ENCODE results near the gene TLCD1.
"Not testable (repeated sequence)": the region's sequence is repeated elsewhere in the genome, so short reads cannot be mapped to it uniquely, and the experiment has no call there.

Gene TLCD1

DNA sequence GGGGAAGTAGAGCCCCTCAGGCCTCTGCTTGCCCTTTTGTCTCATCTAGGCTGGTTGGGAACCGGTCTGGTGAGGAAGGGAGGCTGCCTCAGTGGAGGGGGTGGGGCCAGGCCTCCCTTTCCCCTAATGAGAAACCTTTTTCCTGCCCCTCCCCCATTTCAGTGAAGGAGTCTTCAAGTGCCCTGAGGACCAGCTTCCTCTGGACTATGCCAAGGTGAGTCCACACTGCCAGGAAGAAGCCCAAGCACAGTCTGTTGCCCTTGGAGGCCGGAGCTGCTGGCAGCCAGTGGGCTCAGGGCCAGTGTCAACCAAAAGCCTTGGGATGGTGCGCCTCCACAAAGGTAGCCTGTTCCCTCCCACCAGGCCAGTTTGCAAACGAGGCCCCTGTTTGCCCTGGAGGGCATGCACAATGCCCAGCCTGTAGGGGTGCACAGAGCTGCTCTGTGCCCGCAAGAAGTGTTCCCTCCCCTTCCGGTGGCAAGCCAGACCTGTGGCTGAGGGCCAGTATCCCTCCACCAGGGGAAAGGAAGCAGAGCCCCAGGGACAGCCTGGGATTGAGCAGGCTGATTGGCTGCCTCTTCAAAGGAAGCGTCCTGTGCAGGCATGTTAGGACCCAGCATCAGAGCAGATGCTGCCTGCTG, 21.1 kb upstream of the TLCD1 start:
- DNase-seq (ENCODE audit: low spot score): peak; percentile 71

DNA sequence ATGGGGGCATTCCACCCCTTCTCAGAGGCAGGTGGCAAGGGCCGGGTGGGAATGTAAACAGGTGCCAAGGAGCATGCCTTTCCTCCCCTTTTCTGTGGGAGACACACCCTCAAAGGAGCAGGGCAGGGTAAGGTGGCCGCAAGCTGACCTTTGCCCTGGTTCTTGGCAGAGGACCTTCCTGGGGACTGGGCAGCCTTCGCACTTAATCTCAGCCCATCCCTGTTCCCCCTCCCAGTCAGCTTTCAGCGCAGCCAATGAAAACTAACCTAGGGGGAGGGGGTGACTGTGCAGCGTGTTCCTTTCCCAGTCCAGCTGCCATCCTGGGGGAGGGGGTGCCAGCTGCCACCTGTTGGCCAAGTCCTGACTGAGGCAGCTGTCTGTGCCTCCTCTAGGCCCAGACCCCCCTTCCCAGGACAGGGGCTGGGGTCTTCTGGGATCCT, 20.6 kb upstream of the TLCD1 start:
- DNase-seq (ENCODE audit: low spot score): peak; percentile 34

DNA sequence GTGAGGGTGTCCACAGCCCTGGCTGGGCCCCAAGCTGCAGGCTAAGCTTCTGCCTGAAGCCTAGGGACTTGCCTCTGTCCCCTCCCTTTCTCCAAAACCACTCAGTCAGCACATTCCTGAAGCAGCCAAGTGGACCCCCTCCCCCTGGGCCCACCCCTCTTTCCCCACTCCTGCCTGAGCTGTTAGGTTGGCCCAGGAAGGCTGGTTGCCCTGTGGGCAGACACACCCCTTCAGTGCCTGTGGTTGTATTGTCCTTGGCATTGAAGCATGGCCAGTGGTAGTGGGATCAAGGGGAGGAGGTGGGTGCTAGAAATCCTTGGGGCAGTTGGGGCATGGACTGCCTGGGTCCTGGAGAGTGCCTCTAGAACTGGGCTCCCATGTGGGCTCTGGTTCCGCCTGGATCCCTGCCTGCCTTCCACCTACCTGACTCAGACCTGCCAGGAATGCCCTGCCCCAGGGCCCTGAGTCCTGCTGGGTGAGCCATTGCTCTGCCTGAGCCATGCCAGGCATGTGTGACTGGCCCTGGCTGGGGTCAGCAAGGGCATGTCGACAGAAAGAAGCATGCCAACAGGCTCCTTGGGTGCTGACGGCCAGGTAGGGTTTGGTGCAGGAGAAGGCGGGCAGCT, 19.9 kb upstream of the TLCD1 start:
- no peak for DNase-seq (ENCODE audit: low spot score)

DNA sequence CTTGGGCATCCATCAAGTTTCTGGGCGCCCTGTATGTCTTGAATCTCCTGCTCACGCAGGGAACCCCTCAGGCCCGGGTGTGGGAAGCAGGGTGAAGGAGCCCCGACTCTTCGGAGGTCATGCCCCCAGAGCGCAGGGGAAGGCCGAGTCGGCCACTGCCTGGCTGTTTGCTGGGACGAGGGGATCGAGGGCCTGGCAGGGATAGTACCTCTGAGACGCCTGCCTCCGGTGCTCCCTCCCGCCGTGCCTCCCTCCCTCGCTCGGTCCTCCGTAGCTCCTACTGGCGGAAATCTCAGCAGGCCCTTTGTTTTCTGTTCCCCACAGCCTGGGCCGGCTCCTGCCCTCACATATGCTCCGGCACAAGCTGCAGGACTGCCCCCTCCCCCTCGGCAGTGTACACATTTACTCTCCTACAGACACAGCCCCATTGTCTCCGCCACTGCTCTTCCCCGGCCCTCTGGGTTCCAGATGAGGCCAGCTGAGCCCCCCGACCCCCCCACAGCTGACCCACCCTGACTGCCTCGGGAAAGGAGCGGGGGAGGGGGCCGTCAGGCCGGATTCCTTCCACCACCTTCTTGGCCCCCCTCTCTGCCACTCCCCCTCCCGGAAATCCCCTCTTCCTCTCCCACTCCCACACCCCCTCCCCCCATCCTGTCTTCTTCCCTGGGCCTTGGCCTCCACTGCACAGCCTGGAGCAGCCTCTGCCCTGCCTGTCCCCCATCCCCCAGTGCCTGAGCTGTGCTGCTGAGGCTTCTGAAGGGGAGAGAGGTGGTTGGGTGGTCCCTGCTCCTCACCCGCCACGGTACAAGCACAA, 19.1 kb upstream of the TLCD1 start:
- peak; percentile 62 for DNase-seq (ENCODE audit: low spot score)

DNA sequence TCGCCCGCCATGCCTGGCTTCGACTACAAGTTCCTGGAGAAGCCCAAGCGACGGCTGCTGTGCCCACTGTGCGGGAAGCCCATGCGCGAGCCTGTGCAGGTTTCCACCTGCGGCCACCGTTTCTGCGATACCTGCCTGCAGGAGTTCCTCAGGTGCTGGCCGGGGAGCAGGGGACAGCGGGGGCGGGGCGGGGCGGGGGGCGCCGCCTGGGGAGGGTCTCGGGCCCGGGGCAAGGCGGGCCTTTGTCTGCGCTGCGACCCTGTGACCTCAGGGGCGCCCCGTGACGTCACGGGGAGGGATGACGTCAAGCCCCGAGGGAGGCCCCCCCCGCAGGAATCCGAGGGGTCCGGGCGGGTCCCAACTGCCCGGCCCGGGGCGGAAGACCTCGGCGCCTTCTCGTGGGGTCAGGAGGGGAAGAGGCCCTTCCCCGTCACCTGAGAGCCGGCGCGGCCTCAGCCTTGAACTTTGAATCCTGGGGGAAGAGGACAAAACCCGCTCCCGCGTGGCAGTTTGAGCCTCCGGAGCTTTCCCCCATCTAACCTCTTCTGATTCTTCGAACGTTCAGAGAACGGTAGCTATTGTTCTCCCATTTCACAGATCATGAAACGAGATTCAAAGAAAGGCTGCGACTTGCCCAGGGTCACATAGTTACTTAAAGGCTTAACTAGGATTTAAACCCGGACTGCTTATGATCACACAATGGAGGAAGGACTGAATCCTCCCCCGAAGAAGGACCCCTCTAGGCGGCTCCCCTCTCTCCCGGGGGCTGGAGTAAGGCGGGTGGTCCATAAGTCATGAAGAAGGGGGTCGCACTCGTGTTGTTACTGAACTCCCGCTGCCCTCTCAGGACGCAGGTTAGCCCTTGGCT, 18.3 kb upstream of the TLCD1 start:
- peak; percentile 24 for DNase-seq (ENCODE audit: low spot score)

DNA sequence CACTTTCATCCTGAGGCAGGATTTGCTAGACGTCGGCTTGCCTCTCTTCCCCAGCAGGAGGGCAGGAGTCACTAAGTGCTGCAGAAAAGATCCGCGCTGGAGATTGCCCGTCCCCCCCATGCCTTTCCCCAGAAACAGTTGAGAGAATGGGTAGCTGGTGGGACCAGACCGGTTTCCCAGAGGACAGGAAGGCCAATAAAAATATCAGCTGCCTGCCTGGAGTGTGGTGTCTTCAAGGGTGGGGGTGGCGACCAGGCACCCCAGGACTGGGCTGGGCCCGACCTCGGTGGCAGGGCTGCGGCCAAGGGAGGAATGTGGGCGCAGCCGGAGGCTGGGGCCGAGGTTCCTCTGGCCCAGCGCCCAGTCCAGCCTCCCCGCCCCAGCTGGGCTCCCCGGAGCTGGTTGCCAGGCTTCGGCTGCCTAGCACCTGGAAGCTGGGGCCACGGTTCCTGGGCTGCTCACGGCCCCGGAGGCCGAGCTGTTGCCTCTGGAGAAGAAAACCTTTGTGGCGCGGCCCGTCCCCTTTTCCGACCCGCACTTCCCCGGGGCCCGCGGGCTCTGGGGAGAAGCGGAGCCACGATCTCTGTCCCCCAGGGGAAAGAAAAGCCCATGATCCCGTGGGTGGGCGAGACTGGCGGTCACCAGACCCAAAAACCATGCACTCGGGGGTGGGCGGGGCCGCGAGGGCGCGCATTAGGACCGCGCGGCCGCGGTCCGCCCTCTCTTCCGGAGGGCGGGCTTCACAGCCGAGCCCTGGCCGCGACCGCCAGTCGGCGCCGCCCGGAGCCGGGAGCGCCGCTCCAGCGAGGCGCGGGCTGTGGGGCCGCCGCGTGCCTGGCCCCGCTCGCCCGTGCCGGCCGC, 17.4 kb upstream of the TLCD1 start, which contains the start of gene TRAF4:
Gene TRAF4 (plus strand): TSS at position 769 of the 861 bp plus-strand sequence. CDS start 102 bp downstream, outside the sequence.
- DNase-seq (ENCODE audit: low spot score): peak; percentile 72

DNA sequence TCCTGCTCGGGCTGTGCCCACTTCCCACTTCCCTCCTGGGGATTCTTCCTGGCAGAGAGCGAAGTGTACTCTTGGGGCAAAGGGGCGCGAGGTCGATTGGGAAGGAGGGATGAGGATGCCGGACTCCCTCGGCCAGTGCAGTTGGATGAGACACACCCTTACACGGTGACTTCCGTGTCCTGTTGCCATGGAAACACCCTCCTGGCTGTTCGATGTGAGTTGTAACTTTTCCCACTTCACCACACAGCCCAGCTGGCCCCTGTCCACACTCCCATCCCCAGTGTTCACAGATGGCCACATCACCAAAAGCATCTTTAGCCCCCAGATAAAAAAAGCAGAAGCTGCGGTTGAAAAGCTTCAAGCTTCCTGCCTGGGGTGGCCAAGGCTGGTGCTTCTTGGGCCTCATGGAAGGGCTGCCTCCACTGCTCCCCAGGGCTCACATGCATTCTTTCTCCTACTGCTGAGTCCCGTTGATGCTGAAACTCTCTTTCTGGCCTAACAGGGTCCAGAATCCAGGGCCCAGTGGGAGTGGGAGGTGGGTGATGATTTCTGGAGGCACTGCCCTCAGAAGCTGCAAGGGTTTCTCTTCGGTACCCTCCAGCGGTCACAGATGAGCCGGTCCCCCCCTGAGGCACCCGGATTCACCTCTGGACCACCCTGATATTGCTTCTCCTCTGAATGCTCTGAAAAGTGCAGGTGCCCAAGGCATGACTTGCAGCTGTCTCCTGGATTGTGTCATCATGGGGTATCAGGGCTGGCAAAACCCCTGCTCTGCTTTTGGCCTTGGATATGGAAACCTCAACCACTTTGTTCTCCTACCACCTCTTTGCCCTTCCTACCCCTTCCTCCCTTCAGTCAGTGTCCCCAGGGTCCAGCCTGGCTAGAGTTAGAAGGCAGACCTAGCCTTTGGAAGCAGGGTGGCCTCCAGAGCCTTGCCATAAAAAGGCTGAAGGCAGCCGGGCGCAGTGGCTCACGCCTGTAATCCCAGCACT, 15.6 kb upstream of the TLCD1 start:
- no peak for DNase-seq (ENCODE audit: low spot score)

DNA sequence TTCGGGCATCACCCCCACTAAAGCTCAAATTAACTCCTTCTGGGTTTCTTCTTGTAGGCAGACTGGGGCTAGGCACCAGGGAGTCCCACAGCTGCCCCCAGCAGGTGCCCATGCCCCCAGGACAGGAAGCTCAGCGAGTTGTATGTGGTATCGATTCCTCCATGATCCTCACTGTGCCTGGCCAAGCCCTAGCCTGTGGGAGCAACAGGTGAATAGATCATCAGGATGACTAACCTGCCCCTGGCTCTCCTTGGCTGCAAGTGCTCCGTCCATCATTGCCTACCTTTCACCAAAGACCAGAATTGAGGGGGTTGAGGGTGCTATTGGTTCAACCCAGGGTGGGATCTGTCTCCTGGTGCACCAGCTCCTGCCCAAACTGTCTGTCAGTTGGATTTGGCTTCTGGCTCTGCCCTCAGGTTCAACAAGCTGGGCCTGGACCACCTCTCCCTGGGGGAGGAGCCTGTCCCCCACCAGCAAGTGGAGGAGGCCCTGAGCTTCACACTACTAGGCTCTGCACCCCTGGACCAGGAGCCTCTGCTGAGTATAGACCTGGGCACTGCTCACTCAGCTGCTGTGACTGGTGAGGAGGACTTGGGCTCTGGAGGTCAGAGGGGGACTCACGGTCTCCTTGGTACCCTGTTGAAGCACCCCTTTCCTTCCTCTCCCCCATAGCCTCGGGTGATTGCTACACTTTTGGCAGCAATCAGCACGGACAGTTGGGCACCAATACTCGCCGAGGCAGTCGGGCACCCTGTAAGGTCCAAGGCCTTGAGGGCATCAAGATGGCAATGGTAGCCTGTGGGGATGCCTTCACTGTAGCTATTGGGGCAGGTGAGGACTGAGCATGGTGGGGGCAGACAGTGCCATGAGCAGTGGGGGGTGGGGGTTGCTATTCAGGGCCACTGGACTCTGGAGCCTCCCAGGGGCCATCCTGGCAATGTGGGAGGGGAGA, 14.6 kb upstream of the TLCD1 start:
- DNase-seq (ENCODE audit: low spot score): no peak

DNA sequence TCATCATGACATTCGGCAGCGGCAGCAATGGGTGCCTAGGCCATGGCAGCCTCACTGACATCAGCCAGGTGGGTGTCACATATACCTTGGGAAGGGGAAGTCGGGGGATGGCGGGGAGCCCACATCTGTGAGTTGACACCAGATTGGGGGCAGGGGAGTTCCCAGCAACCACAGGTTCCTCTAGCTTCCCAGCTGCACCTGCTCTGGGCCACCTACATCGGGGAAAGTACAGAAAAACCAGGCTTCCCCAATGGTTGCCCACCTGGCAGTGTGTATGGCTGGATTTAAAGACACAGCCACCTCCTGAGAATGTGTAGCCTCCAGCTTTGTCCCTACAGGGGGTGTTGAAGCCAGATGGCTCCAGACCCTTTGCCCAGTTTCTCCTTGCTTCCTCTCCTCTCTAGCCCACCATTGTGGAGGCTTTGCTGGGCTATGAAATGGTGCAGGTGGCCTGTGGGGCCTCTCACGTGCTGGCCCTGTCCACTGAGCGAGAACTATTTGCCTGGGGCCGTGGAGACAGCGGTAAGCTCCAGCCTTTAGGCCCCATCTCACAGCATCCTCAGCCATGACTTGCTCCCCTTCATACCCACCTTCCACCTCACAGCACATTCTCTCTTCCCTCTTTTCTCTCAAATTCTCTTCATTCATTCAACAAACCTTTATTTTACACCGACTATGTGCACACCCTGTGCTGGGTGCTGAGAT, 12.8 kb upstream of the TLCD1 start:
- no peak for DNase-seq (ENCODE audit: low spot score)

DNA sequence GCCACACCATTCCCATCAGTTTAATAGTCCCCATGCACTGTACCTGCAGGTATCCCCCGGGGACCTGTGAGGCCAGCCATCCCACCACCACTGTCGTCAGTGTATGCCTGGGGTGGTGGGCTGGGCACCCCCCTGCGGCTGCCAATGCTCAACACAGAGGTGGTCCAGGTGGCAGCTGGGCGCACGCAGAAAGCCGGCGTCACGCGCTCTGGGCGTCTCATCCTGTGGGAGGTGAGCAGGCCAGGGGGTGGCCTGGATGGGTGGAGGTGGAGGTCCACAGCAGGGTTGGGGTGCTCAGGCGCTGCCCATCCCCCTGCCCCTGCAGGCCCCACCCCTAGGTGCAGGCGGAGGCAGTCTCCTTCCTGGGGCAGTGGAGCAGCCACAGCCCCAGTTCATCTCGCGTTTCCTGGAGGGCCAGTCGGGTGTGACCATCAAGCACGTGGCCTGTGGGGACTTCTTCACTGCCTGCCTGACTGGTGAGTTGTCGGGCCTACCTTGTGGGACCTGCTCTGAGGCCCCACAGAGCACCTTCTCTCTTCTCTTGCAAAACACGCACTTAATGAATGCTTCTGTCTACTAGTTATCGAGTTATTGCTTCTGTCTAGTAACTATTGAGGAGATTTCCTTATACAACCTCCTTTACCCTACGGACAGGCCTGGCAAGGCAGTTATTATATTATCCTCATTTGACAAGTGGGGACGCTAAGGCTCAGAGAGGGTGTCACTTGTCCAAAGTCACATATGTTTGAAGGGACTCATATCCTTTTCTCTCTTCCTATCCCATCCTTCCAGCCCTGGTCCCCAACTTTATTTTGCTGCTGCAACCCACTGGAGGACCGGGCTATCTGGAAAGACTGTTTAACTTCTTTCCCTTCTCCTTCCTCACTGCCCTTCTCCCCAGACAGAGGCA, 12.0 kb upstream of the TLCD1 start:
- no peak for DNase-seq (ENCODE audit: low spot score)

DNA sequence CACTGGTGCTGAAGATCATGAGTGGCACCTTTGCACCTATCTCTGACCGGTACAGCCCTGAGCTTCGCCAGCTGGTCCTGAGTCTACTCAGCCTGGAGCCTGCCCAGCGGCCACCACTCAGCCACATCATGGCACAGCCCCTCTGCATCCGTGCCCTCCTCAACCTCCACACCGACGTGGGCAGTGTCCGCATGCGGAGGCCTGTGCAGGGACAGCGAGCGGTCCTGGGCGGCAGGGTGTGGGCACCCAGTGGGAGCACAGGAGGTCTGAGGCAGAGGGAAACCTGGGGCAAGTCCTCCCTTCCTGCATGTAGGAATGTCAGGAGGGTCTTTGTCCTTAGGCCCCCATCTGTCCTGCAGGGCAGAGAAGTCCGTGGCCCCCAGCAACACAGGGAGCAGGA, 11.3 kb upstream of the TLCD1 start:
- no peak for DNase-seq (ENCODE audit: low spot score)

DNA sequence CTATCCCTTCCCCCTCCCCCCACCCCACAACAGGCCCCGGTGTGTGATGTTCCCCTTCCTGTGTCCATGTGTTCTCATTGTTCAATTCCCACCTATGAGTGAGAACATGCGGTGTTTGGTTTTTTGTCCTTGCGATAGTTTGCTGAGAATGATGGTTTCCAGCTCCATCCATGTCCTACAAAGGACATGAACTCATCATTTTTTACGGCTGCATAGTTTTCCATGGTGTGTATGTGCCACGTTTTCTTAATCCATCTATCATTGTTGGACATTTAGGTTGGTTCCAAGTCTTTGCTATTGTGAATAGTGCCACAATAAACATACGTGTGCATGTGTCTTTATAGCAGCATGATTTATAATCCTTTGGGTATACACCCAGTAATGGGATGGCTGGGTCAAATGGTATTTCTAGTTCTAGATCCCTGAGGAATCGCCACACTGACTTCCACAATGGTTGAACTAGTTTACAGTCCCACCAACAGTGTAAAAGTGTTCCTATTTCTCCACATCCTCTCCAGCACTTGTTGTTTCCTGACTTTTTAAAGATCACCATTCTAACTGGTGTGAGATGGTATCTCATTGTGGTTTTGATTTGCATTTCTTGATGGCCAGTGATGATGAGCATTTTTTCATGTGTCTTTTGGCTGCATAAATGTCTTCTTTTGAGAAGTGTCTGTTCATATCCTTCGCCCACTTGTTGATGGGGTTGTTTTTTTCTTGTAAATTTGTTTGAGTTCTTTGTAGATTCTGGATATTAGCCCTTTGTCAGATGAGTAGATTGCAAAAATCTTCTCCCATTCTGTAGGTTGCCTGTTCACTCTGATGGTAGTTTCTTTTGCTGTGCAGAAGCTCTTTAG, 10.1 kb upstream of the TLCD1 start:
- DNase-seq (ENCODE audit: low spot score): not testable (repeated sequence)

DNA sequence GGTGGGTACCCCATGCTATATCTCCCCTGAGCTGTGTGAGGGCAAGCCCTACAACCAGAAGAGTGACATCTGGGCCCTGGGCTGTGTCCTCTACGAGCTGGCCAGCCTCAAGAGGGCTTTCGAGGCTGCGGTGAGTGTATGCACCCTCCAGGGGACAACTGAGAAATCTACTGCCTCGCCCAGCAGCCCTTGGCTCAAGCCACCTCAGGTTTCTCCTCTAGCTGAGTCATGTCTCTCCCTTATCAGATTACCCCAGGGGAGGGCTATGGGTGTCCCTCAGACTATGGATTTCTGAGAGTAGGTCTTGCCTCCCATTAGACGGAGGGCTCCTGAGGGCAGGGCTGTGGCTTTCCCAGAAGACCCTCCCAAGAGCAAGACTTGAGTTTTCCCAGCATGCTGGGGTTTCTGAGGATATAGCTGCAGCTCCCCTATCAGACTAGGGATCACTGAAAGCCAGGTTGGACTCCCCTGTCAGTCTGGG, 9.2 kb upstream of the TLCD1 start:
- no peak for DNase-seq (ENCODE audit: low spot score)

DNA sequence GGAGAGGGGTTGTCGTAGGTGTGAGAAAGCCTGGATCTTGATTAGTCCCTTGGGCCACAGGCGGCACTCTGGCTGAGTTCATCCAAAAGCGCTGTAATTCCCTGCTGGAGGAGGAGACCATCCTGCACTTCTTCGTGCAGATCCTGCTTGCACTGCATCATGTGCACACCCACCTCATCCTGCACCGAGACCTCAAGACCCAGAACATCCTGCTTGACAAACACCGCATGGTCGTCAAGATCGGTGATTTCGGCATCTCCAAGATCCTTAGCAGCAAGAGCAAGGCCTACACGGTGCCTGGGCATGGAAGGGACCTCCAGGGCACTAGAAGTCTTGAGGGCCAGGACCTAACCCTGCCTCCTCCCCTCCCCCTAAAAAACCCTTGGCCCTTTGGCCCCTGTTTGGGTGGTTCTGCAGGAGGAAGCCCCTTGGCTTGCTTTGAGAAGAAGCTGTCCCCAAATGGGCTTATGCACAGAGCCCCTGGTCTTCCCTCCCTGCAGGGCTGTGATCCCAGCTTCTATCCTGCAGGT, 8.7 kb upstream of the TLCD1 start:
- no peak for DNase-seq (ENCODE audit: low spot score)

DNA sequence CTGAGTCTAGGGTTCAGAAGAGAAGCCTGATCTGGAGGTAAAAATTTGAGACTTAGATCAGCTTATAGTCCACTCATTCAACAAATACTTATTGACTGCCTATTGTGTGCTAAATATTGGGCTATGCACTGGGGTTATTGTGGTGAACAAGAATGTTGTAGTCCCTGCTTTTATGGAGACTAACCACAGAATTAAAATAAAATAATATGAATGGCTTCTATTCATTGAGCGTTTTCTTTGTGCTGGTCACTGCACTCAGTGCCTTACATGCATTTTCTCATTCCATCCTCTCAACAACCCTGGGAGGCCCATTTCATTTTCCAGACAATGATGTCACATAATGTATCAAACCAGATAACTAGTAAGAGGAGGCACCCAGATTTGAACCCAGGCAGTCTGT, 7.3 kb upstream of the TLCD1 start:
- no peak for DNase-seq (ENCODE audit: low spot score)

DNA sequence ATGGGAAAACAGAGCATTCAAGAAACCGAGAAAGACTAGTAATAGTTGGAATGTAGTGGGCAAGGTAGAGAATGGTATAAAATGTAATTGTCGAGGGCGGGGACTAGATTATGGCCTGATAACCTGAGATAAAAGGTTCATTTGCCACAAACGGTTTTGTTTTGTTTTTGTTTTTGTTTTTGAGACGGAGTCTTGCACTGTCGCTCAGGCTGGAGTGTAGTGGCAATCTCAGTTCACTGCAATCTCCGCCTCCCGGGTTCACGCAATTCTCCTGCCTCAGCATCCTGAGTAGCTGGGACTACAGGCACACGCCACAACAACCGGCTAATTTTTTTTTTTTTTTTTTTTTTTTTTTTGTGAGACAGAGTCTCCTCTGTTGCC, 3.9 kb upstream of the TLCD1 start:
- no peak for DNase-seq (ENCODE audit: low spot score)

Data from cerebellar cortex (tissue), 1 donor.